ENCODE measurements around the gene CYP11A1.

CYP11A1 gene

DNA sequence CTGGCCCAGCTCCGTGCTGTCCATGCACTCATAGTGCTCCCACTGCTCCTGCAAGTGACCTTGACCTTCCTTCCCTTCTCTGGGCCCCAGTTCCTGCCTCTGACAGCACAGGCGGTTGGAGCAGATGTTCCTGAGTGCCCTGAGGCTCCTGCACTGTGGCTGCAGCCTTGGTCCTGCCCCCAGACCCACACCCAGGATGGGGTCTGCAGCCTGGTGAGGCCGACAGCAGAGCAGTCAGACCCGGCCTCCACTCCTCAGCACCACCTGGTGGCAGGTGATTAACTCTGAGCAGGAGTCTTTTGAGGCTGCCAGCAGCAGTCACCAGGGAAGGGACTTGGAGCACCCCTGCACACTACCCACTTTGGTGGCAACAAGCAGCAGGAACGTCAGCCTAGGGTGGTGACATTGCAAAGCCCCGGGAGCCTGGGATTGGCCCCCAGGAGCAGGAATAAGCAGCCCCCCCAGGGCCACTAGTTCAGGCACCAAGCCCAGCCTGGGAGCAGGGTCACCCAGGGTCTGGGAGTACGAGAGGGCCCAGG lies 64.6 kb downstream of the CYP11A1 start:
- DNase-seq, result peak in 1 of 2 donors; percentile 55
- H3K4ac ChIP-seq (ENCODE audit: low read depth, low read length), result no peak overlapping the region
- H3K23ac ChIP-seq (ENCODE audit: low read length), result no peak overlapping the region
- no peak overlapping the region for H3K4me3 ChIP-seq (ENCODE audit: low read depth, low read length)
- no peak overlapping the region for H3K4me2 ChIP-seq (ENCODE audit: low read length)
- no peak overlapping the region for H2AFZ ChIP-seq (ENCODE audit: insufficient read depth, low read length, poor library complexity)
- H3K79me2 ChIP-seq (ENCODE audit: control insufficient read depth, insufficient read depth, low read length, poor library complexity), result no peaks in the 10 kb centered on the region
- no peak overlapping the region for H2BK12ac ChIP-seq (ENCODE audit: low read length)
- no peaks in the 10 kb centered on the region for H3K36me3 ChIP-seq (ENCODE audit: control insufficient read depth in 1 of 2, insufficient read depth in 2 of 2, low read length in 2 of 2)
- no peak overlapping the region for H2BK5ac ChIP-seq (ENCODE audit: low read depth, low read length, poor library complexity)
- H4K8ac ChIP-seq (ENCODE audit: low read depth, low read length), result no peak overlapping the region
- H3K9me3 ChIP-seq (ENCODE audit: insufficient read depth, low read depth, low read length), result no peaks in the 10 kb centered on the region
- H3K27ac ChIP-seq (ENCODE audit: low read depth, low read length), result no peak overlapping the region
- no peaks in the 10 kb centered on the region for H3K79me1 ChIP-seq (ENCODE audit: low read length)
- H4K91ac ChIP-seq (ENCODE audit: low read depth, low read length), result no peak overlapping the region
- H3K18ac ChIP-seq (ENCODE audit: low read length), result no peak overlapping the region
- WGBS (ENCODE audit: extremely low coverage, insufficient coverage, insufficient read length), result no CpG with 5 or more reads among the region's 7 CpGs
- no peak overlapping the region for H3K14ac ChIP-seq (ENCODE audit: low read length)
- H2AK5ac ChIP-seq (ENCODE audit: low read length), result no peak overlapping the region
- peaks cover 0 to under 1% of the 10 kb centered on the region in 2 experiments for H3K4me1 ChIP-seq (ENCODE audit: control insufficient read depth in 1 of 2, insufficient read depth in 2 of 2, low read length in 2 of 2)
- H2BK120ac ChIP-seq (ENCODE audit: insufficient read depth, low read length, poor library complexity), result no peak overlapping the region
- no peak overlapping the region for H4K12ac ChIP-seq (ENCODE audit: low read depth, low read length)
- peaks cover 2% of the 10 kb centered on the region for H3K27me3 ChIP-seq (ENCODE audit: insufficient read depth, low read length)
- no peak overlapping the region for H3K9ac ChIP-seq (ENCODE audit: low read length)

DNA sequence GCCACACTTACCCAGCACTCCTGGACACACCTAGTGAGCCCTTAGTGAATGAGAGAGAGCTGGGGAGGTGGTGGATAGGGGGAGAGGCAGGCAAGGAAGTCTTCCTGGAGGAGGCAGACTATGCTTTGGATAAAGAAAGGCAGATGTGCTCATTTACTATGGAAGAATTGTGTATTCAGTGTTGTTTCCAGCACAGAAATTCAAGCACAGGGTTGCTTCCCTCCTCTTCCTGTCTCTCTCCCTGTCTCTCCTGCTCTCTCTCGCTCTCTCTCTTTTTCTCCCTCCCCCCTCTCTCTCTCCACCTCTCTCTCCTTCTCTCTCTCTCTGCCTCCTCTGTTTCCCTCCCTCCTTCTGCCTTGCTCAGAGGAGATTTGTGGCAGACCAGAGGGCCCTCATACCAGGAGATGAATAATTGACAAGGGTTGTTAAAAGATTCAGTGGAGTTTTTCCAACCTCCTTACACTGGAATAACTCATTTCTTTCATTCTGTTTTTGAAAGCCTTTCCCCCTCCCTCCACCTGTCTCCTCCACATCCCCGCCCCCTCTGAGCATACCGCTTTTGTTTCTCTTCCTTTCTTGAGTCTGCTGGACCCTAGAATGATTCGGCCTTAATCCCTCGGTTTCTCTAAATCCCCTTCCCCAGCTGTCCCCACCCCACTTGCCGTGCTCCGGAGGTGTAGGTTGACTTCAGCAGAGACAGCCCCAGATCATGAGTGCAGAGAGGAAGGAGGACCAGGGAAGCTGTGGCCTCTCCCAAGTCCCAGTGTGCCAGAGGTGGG lies 65.7 kb downstream of the CYP11A1 start:
- Histone ChIP-seq H3K27me3 (ENCODE audit: insufficient read depth, low read length) (peaks cover 2% of the 10 kb centered on the region), H4K8ac (ENCODE audit: low read depth, low read length) (no peak overlapping the region), H2BK5ac (ENCODE audit: low read depth, low read length, poor library complexity) (no peak overlapping the region), H3K36me3 (ENCODE audit: control insufficient read depth in 1 of 2, insufficient read depth in 2 of 2, low read length in 2 of 2) (no peaks in the 10 kb centered on the region), H3K4me2 (ENCODE audit: low read length) (no peak overlapping the region), H3K4me3 (ENCODE audit: low read depth, low read length) (no peak overlapping the region), H3K27ac (ENCODE audit: low read depth, low read length) (no peak overlapping the region), H4K12ac (ENCODE audit: low read depth, low read length) (no peak overlapping the region), H3K79me2 (ENCODE audit: control insufficient read depth, insufficient read depth, low read length, poor library complexity) (no peaks in the 10 kb centered on the region), H3K9me3 (ENCODE audit: insufficient read depth, low read depth, low read length) (no peaks in the 10 kb centered on the region), H2AK5ac (ENCODE audit: low read length) (no peak overlapping the region), H2BK12ac (ENCODE audit: low read length) (no peak overlapping the region), H3K9ac (ENCODE audit: low read length) (no peak overlapping the region), H2AFZ (ENCODE audit: insufficient read depth, low read length, poor library complexity) (no peak overlapping the region), H3K79me1 (ENCODE audit: low read length) (no peaks in the 10 kb centered on the region), H3K4ac (ENCODE audit: low read depth, low read length) (no peak overlapping the region), H3K14ac (ENCODE audit: low read length) (no peak overlapping the region), H2BK120ac (ENCODE audit: insufficient read depth, low read length, poor library complexity) (no peak overlapping the region), H3K23ac (ENCODE audit: low read length) (no peak overlapping the region), H3K4me1 (ENCODE audit: control insufficient read depth in 1 of 2, insufficient read depth in 2 of 2, low read length in 2 of 2) (peaks cover 3% of the 10 kb centered on the region in 2 experiments), H3K18ac (ENCODE audit: low read length) (no peak overlapping the region), H4K91ac (ENCODE audit: low read depth, low read length) (no peak overlapping the region)
- no peak for DNase-seq
- no CpG with 5 or more reads among the region's 7 CpGs for WGBS (ENCODE audit: extremely low coverage, insufficient coverage, insufficient read length)

DNA sequence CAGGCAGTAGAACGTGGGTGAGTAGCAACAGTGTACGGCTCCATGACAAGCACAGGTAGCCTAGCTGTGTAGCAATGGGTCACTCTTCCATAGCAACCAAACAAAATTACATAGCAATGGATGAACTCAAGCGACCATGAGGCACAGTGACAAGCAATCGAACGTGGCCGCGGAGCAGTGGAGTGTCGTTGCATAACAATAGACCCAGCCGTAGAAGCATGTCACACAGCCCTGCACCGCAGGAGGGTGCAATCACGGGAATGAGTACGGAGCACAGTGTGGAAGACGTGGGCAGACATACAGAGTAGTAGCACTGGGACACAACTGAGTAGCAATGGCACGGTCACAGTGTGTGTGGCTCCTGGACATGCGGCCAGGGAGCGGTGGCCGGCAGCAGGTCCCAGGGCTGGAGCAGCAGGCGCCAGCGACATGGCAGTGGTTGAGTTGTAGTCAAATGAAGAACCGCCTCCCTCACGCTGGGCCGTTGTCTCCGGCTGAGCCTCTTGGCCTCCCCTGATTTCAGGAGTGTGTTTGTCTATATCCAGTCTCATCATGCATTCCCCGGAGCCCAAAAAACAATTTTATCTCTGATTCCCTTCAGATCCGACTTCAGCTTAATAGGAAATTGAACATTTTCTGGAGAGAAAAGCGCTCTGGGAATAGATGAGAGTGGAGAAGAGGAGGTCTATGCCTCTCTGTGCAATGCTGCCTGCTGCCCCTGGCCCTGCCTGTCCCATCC lies 67.2 kb downstream of the CYP11A1 start:
- Histone ChIP-seq H2BK12ac (ENCODE audit: low read length) (no peak overlapping the region), H3K4me2 (ENCODE audit: low read length) (no peak overlapping the region), H3K4ac (ENCODE audit: low read depth, low read length) (no peak overlapping the region), H3K79me2 (ENCODE audit: control insufficient read depth, insufficient read depth, low read length, poor library complexity) (no peaks in the 10 kb centered on the region), H4K12ac (ENCODE audit: low read depth, low read length) (no peak overlapping the region), H3K23ac (ENCODE audit: low read length) (no peak overlapping the region), H3K18ac (ENCODE audit: low read length) (no peak overlapping the region), H4K8ac (ENCODE audit: low read depth, low read length) (no peak overlapping the region), H3K27me3 (ENCODE audit: insufficient read depth, low read length) (peaks cover 2% of the 10 kb centered on the region), H4K91ac (ENCODE audit: low read depth, low read length) (no peak overlapping the region), H2BK5ac (ENCODE audit: low read depth, low read length, poor library complexity) (no peak overlapping the region), H3K4me3 (ENCODE audit: low read depth, low read length) (no peak overlapping the region), H2AK5ac (ENCODE audit: low read length) (no peak overlapping the region), H3K27ac (ENCODE audit: low read depth, low read length) (no peak overlapping the region), H3K79me1 (ENCODE audit: low read length) (no peaks in the 10 kb centered on the region), H2BK120ac (ENCODE audit: insufficient read depth, low read length, poor library complexity) (no peak overlapping the region), H3K9ac (ENCODE audit: low read length) (no peak overlapping the region), H3K14ac (ENCODE audit: low read length) (no peak overlapping the region), H3K9me3 (ENCODE audit: insufficient read depth, low read depth, low read length) (peaks cover 3% of the 10 kb centered on the region), H3K36me3 (ENCODE audit: control insufficient read depth in 1 of 2, insufficient read depth in 2 of 2, low read length in 2 of 2) (no peaks in the 10 kb centered on the region), H3K4me1 (ENCODE audit: control insufficient read depth in 1 of 2, insufficient read depth in 2 of 2, low read length in 2 of 2) (peaks cover 3% of the 10 kb centered on the region in 2 experiments), H2AFZ (ENCODE audit: insufficient read depth, low read length, poor library complexity) (no peak overlapping the region)
- WGBS (ENCODE audit: extremely low coverage, insufficient coverage, insufficient read length), result no CpG with 5 or more reads among the region's 26 CpGs
- DNase-seq, result peak; percentile 53 to 62

DNA sequence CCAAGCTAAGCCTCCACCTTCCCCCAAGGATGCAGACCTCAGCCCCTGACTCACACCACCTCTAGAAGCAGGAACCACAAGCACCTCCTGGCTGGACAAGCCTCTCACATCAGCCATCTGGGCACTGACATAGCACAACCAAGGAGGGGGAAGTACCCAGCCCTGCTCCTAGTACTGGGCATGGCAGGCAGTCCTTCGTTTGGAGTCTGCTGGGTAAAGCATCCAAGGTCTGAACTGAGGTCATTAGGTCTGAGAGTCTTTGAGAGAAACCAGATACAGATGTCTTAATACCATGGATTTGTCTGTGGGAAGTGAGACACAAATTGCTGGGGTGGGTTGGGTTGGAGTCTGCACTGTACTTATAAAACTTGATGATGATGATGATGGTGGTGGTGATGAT lies 69.6 kb downstream of the CYP11A1 start:
- no peaks in the 10 kb centered on the region for H3K36me3 ChIP-seq (ENCODE audit: control insufficient read depth in 1 of 2, insufficient read depth in 2 of 2, low read length in 2 of 2)
- no peak overlapping the region for H3K4me3 ChIP-seq (ENCODE audit: low read depth, low read length)
- H4K12ac ChIP-seq (ENCODE audit: low read depth, low read length), result no peak overlapping the region
- no peak overlapping the region for H2BK12ac ChIP-seq (ENCODE audit: low read length)
- no CpG with 5 or more reads among the region's 1 CpG for WGBS (ENCODE audit: extremely low coverage, insufficient coverage, insufficient read length)
- no peak overlapping the region for H3K23ac ChIP-seq (ENCODE audit: low read length)
- H4K91ac ChIP-seq (ENCODE audit: low read depth, low read length), result no peak overlapping the region
- H2AFZ ChIP-seq (ENCODE audit: insufficient read depth, low read length, poor library complexity), result no peak overlapping the region
- H3K79me1 ChIP-seq (ENCODE audit: low read length), result no peaks in the 10 kb centered on the region
- no peak overlapping the region for H3K27ac ChIP-seq (ENCODE audit: low read depth, low read length)
- no peak overlapping the region for H3K18ac ChIP-seq (ENCODE audit: low read length)
- no peak overlapping the region for H3K9ac ChIP-seq (ENCODE audit: low read length)
- no peak overlapping the region for H3K4me2 ChIP-seq (ENCODE audit: low read length)
- H3K4me1 ChIP-seq (ENCODE audit: control insufficient read depth in 1 of 2, insufficient read depth in 2 of 2, low read length in 2 of 2), result peaks cover 3% of the 10 kb centered on the region in 2 experiments
- H3K79me2 ChIP-seq (ENCODE audit: control insufficient read depth, insufficient read depth, low read length, poor library complexity), result no peaks in the 10 kb centered on the region
- H2BK5ac ChIP-seq (ENCODE audit: low read depth, low read length, poor library complexity), result no peak overlapping the region
- H4K8ac ChIP-seq (ENCODE audit: low read depth, low read length), result no peak overlapping the region
- DNase-seq, result no peak
- no peak overlapping the region for H3K4ac ChIP-seq (ENCODE audit: low read depth, low read length)
- H3K9me3 ChIP-seq (ENCODE audit: insufficient read depth, low read depth, low read length), result peaks cover 3% of the 10 kb centered on the region
- H3K14ac ChIP-seq (ENCODE audit: low read length), result no peak overlapping the region
- no peak overlapping the region for H2AK5ac ChIP-seq (ENCODE audit: low read length)
- H3K27me3 ChIP-seq (ENCODE audit: insufficient read depth, low read length), result peaks cover 2% of the 10 kb centered on the region
- H2BK120ac ChIP-seq (ENCODE audit: insufficient read depth, low read length, poor library complexity), result no peak overlapping the region

All from trophoblast cell (in vitro differentiated cells and primary cell).